Ovary (tissue), 9 donors: ENCODE measurements around the gene RPS6KB2. TPM values are rescaled to one million over a fixed set of nuclear protein-coding genes. Genes with fewer than 3 reads are reported as not detected.

Experiments
- DNase-seq, 5 donors: peaks; one replicate each; pipeline ENCODE4 v3.0.0-alpha.2; 2019 to 2020
- H3K27ac ChIP-seq, 2 donors: fragments of 200-600 bp; one replicate each; pipeline versions ENCODE4 v1.5.1 to v1.8.0; 2019 to 2022
- H3K27me3 ChIP-seq: fragments of 200-600 bp; one replicate; pipeline ENCODE4 v1.8.0; 2022
- H3K36me3 ChIP-seq: fragments of 200-600 bp; sonication (generic); one replicate; pipeline ENCODE4 v1.5.1; 2019
- H3K4me1 ChIP-seq: one replicate; pipeline ENCODE4 v1.8.1; 2013; ENCODE audit warnings: mild to moderate bottlenecking, moderate library complexity; ENCODE audit not compliant: insufficient read depth
- H3K4me3 ChIP-seq: fragments of 200-600 bp; sonication (generic); one replicate; pipeline ENCODE4 v1.5.1; 2017
- H3K9me3 ChIP-seq, 2 donors: fragments of 200-600 bp in 1 of 2; sonication (generic) in 1 of 2; one replicate each; pipeline versions ENCODE4 v1.5.1 to v1.8.1; 2013 to 2019; ENCODE audit warnings: mild to moderate bottlenecking in 1 of 2, moderate library complexity in 1 of 2
- EP300 ChIP-seq: sonication (generic); formaldehyde crosslinking; IDR thresholded peaks from one replicate; pipeline ENCODE4 v1.6.1; 2017; ENCODE audit warnings: antibody characterized with exemption
- POLR2A ChIP-seq: fragments of 450-650 bp; IDR thresholded peaks from one replicate; pipeline ENCODE4 v1.6.1; 2017; ENCODE audit warnings: antibody characterized with exemption, mild to moderate bottlenecking, moderate library complexity
- WGBS, 3 donors: extraction: QIAGEN DNeasy Blood & Tissue Kit in 1 of 3; methylation state at CpG; one replicate each; pipeline versions ENCODE4 v1.1.5 to v1.1.7; 2013 to 2017; 5-methylcytosine and 5-hydroxymethylcytosine counted together
- intact Hi-C, 4 donors: fragments of 100-400 bp; cut with DNase I; formaldehyde crosslinking; loops; one replicate each; pipeline versions ENCODE4 v1.11.0 to v1.15.1; 2022 to 2023
- polyA plus RNA-seq, 2 donors: library from polyadenylated mRNA; stranded (reverse); fragments of 200-250 nt in 1 of 2; fragments of 350-450 nt in 1 of 2; fragmentation: Illumina TruSeq in 1 of 2; extraction: RNeasy Lipid Tissue Mini Kit (QIAGEN cat#74804) in 1 of 2; gene quantifications; one replicate each; pipeline ENCODE4 v1.2.3, GENCODE V29; 2013 to 2014
- total RNA-seq, 7 donors: library from RNA; depleted of rRNA in 2 of 7; stranded (reverse); fragments of >200 nt in 2 of 7; fragmentation: NEBNext Ultra II Directional in 3 of 7; extraction: Animal tissue kit (Norgen Biotek cat#: 25700) in 3 of 7; gene quantifications; one replicate each; pipeline versions ENCODE4 v1.1.0 to v1.2.4, GENCODE V29; 2016 to 2023
- TF ChIP-seq, protein P1 (sequence below), 3 donors: fragments of 450-650 bp in 2 of 3; fragments of 200-600 bp in 1 of 3; IDR thresholded peaks; one replicate each; pipeline versions ENCODE4 v1.5.1 to v1.8.0; 2016 to 2022; ENCODE audit warnings: antibody characterized with exemption in 3 of 3, mild to moderate bottlenecking in 1 of 3
- donor health status: DM: no; HTN: no; CAD: no; lungs with moderate emphysema.
- donor health status: DM: no; HTN: no; CAD: no.
- donor health status: Bipolar disorder and iron deficiency.
- donor health status: DM: yes; HTN: yes; CAD: no.
- donor health status: DM: no; HTN: no; CAD: no.
- donor health status: DM: yes; HTN: yes; CAD: no.

The RPS6KB2 gene
- total and polyA plus RNA-seq, 9 donors: 10.4 to 38.6 (median 33.1) TPM

DNA sequence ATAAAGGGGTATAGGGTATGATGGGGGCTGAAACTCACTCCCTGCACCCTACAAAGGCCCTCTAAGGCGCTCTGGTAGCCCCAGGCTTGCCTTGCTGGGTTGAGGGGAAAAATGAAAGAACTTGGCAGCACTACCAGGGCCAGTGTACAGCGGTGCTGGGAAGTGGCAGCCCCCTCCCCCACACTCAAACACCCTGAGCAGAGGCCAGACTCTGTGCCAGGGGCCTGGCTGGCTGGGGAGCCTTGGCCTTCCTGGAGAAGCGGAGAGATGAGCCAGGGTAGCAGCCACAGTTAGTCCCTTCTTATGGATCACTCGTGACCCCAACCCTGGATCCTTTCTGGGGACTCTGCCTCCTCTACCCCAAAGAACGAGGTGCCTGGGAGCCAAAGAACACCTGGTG, 38.1 kb downstream of the RPS6KB2 start:
- TF ChIP-seq, protein P1, sequence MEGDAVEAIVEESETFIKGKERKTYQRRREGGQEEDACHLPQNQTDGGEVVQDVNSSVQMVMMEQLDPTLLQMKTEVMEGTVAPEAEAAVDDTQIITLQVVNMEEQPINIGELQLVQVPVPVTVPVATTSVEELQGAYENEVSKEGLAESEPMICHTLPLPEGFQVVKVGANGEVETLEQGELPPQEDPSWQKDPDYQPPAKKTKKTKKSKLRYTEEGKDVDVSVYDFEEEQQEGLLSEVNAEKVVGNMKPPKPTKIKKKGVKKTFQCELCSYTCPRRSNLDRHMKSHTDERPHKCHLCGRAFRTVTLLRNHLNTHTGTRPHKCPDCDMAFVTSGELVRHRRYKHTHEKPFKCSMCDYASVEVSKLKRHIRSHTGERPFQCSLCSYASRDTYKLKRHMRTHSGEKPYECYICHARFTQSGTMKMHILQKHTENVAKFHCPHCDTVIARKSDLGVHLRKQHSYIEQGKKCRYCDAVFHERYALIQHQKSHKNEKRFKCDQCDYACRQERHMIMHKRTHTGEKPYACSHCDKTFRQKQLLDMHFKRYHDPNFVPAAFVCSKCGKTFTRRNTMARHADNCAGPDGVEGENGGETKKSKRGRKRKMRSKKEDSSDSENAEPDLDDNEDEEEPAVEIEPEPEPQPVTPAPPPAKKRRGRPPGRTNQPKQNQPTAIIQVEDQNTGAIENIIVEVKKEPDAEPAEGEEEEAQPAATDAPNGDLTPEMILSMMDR (IDR thresholded peaks at IDR 0.05): no peak
- TF ChIP-seq EP300: no peak
- Histone ChIP-seq H3K9me3 (no peaks in the 10 kb centered on the region), H3K36me3 (no peaks in the 10 kb centered on the region), H3K27me3 (no peaks in the 10 kb centered on the region), H3K27ac (no peak overlapping the region), H3K4me3 (no peak overlapping the region), H3K4me1 (peaks cover 7% of the 10 kb centered on the region)
- peak in 1 of 5 donors; percentile 19 for DNase-seq
- WGBS, 3 donors: 81 to 83% (median 81%) methylated on average over 5 of the region's 5 CpGs
- intact Hi-C loops: loop anchor here in 1 of 4 donors (5.0 kb wide), 1 partner anchor 69 kb away; no protein-coding TSS in a partner anchor

GRCh38 chr11:67466962-67467771, 38.9 kb downstream of the RPS6KB2 start:
- DNase-seq: peak in 1 of 5 donors; percentile 22
- no peak overlapping the region for H3K4me3 ChIP-seq
- H3K9me3 ChIP-seq: no peaks in the 10 kb centered on the region
- H3K27me3 ChIP-seq: no peaks in the 10 kb centered on the region
- H3K27ac ChIP-seq: no peak overlapping the region
- H3K4me1 ChIP-seq: peaks cover 7% of the 10 kb centered on the region
- no peaks in the 10 kb centered on the region for H3K36me3 ChIP-seq
- TF ChIP-seq POLR2A (no peak), EP300 (no peak)
- TF ChIP-seq, protein P1 (IDR thresholded peaks at IDR 0.05): no peak
- intact Hi-C loops: loop anchor here in 1 of 4 donors (5.0 kb wide), 1 partner anchor 70 kb away; no protein-coding TSS in a partner anchor
- WGBS, 3 donors: 63 to 67% (median 65%) methylated on average over 11 of the region's 11 CpGs

GRCh38 chr11:67468056-67468455, 39.8 kb downstream of the RPS6KB2 start:
- TF ChIP-seq, protein P1 (IDR thresholded peaks at IDR 0.05): no peak
- TF ChIP-seq EP300 (no peak), POLR2A (no peak)
- Histone ChIP-seq H3K9me3 (no peaks in the 10 kb centered on the region), H3K27me3 (no peaks in the 10 kb centered on the region), H3K27ac (peak overlapping the region in 1 of 2 donors; percentile 84), H3K36me3 (no peaks in the 10 kb centered on the region), H3K4me3 (peak overlapping the region; percentile 93), H3K4me1 (peaks cover 7% of the 10 kb centered on the region)
- DNase-seq: peak; percentile 50 to 69 (median 66)
- intact Hi-C loops: loop anchor here in 1 of 4 donors (5.0 kb wide), 1 partner anchor 71 kb away; no protein-coding TSS in a partner anchor
- WGBS, 3 donors: 7 to 17% (median 11%) methylated on average over 5 of the region's 5 CpGs

DNA sequence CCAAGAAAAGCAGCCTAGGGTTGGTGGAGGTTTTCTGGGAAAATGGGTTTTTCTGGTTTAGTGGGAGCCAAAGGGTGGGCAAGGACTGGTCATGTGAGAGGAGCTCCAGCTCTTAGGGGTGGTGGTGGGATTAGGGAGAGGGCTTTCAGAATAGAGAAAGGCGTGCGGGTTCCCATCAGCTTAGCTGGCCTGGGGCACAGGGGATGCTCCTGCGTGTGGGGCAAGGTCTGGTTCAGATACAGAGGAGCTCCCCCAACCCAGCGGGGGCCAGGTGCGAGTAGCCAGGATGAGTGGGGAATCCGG, 40.1 kb downstream of the RPS6KB2 start:
- no peak for DNase-seq
- intact Hi-C loops: loop anchor here in 1 of 4 donors (5.0 kb wide), 1 partner anchor 71 kb away; no protein-coding TSS in a partner anchor
- WGBS, 3 donors: 2 to 3% (median 3%) methylated on average over 6 of the region's 6 CpGs
- no peak for TF ChIP-seq EP300
- no peak for TF ChIP-seq POLR2A
- TF ChIP-seq, protein P1 (IDR thresholded peaks at IDR 0.05): no peak
- H3K9me3 ChIP-seq: no peaks in the 10 kb centered on the region
- H3K4me3 ChIP-seq: peak overlapping the region; percentile 93
- H3K4me1 ChIP-seq: peaks cover 7% of the 10 kb centered on the region
- peak overlapping the region; percentile 37 to 84 for H3K27ac ChIP-seq
- H3K27me3 ChIP-seq: no peaks in the 10 kb centered on the region
- no peaks in the 10 kb centered on the region for H3K36me3 ChIP-seq
